Activated B cell treated with CpG ODN at 0.5 μM for 24 hours (primary cell): ENCODE data around the gene ACTN3. TPM values are rescaled to one million over a fixed set of nuclear protein-coding genes. Genes with fewer than 3 reads are reported as not detected.
A peak's percentile ranks its signal among the peaks of the same experiment; 100 is the strongest.

Experiments
- ATAC-seq: fragments of 200-7000 bp; cut with Tn5 transposase; one replicate; pipeline ENCODE4 v1.10.0; 2021; ENCODE audit warnings: low read depth, mild to moderate bottlenecking, moderate library complexity
- CTCF ChIA-PET: fragments of 350-600 bp; sonication (Branson Sonifier 250); formaldehyde crosslinking; loops from one replicate; lab custom pipeline; 2021; ENCODE audit warnings: antibody characterized with exemption; lab: Charles Lee
- POLR2A ChIA-PET: fragments of 350-600 bp; sonication (Branson Sonifier 250); formaldehyde crosslinking; loops from one replicate; lab custom pipeline; 2021; ENCODE audit warnings: antibody characterized with exemption; lab: Charles Lee
- DNase-seq: peaks from one replicate; pipeline ENCODE4 v3.0.0; 2022
- H3K27ac Mint-ChIP-seq: one replicate; pipeline ENCODE4 v1.8.0; 2020; ENCODE audit warnings: mixed read lengths
- H3K27me3 Mint-ChIP-seq: one replicate; pipeline ENCODE4 v1.8.0; 2021; ENCODE audit warnings: mixed read lengths
- H3K36me3 Mint-ChIP-seq: one replicate; pipeline ENCODE4 v1.8.0; 2021; ENCODE audit warnings: low read depth, mixed read lengths
- H3K4me1 Mint-ChIP-seq: one replicate; pipeline ENCODE4 v1.8.0; 2021; ENCODE audit warnings: mixed read lengths
- H3K4me3 Mint-ChIP-seq: one replicate; pipeline ENCODE4 v1.8.0; 2020; ENCODE audit warnings: mild to moderate bottlenecking, mixed read lengths
- H3K9me3 Mint-ChIP-seq: one replicate; pipeline ENCODE4 v1.8.0; 2020; ENCODE audit warnings: mixed read lengths
- intact Hi-C: fragments of 100-400 bp; cut with micrococcal nuclease; formaldehyde crosslinking; loops from one replicate; pipeline ENCODE4 v1.15.1; 2024
- total RNA-seq: library from RNA; stranded (reverse); gene quantifications from 2 replicates; pipeline ENCODE4 v1.2.3, GENCODE V29; 2022
- TF ChIP-seq, protein P1 (sequence below): fragments of 200-600 bp; IDR thresholded peaks from one replicate; pipeline ENCODE4 v1.8.0; 2022; ENCODE audit warnings: antibody characterized with exemption, mild to moderate bottlenecking

Gene ACTN3
- total RNA-seq: 0.10 TPM in 1 of 2 replicates, not detected in the other

- POLR2A ChIA-PET: interaction anchor here (0.6 to 3.6 kb wide), 22 partner anchors 8 to 688 kb away, joined by 3 to 58 read pairs (median 4); partner anchors contain the start of genes BBS1, DPP3, MRPL11 and PELI3
- peak; percentile 3 for ATAC-seq
- no peaks in the 10 kb centered on the region for H3K27me3 Mint-ChIP-seq
- H3K36me3 Mint-ChIP-seq: peaks cover 19% of the 10 kb centered on the region
- intact Hi-C loops: loop anchor here (1.0 to 10.0 kb wide), 8 partner anchors 22 to 298 kb away; partner anchors contain the start of genes BBS1, CTSF, DPP3 and RBM14
- CTCF ChIA-PET: interaction anchor here (0.6 to 2.1 kb wide), 3 partner anchors 33 to 154 kb away, joined by 3 to 18 read pairs (median 3); partner anchors contain the start of gene RBM4B
- H3K9me3 Mint-ChIP-seq: no peaks in the 10 kb centered on the region
- peak within 1 kb of the TSS; percentile 57 for H3K27ac Mint-ChIP-seq
- H3K4me3 Mint-ChIP-seq: peak within 1 kb of the TSS; percentile 77
- TF ChIP-seq, protein P1, sequence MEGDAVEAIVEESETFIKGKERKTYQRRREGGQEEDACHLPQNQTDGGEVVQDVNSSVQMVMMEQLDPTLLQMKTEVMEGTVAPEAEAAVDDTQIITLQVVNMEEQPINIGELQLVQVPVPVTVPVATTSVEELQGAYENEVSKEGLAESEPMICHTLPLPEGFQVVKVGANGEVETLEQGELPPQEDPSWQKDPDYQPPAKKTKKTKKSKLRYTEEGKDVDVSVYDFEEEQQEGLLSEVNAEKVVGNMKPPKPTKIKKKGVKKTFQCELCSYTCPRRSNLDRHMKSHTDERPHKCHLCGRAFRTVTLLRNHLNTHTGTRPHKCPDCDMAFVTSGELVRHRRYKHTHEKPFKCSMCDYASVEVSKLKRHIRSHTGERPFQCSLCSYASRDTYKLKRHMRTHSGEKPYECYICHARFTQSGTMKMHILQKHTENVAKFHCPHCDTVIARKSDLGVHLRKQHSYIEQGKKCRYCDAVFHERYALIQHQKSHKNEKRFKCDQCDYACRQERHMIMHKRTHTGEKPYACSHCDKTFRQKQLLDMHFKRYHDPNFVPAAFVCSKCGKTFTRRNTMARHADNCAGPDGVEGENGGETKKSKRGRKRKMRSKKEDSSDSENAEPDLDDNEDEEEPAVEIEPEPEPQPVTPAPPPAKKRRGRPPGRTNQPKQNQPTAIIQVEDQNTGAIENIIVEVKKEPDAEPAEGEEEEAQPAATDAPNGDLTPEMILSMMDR: no peak
- no peak for DNase-seq
- peaks cover 35% of the 10 kb centered on the region for H3K4me1 Mint-ChIP-seq
Measured at GRCh38 chr11:66546368-66546965, at the start of gene ACTN3. Gene ACTN3 (plus strand): TSS chr11:66546903. CDS start chr11:66546938, 35 bp downstream.

DNA sequence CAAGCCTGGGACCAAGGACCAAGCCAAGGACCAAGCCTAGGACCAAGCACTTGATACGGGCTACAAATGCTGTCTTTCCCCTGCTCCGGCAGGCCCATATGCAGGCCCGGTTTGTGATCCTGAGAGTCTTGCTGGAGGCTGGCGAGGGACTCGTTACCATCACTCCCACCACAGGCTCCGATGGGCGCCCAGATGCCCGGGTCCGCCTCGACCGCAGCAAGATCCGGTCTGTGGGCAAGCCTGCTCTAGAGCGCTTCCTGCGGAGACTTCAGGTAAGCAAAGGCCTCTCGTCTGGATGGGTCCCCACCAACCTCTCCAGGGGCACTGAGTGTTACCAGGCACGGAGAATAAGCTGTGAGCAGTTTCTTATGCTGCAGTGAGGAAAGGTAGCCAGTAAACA, 49.5 kb upstream of the ACTN3 start:
- no peak overlapping the region for H3K27ac Mint-ChIP-seq
- intact Hi-C loops: no loop called here
- POLR2A ChIA-PET: no interaction called here
- ATAC-seq (no peak), DNase-seq (no peak)
- no peaks in the 10 kb centered on the region for H3K9me3 Mint-ChIP-seq
- H3K27me3 Mint-ChIP-seq: no peaks in the 10 kb centered on the region
- TF ChIP-seq, protein P1: no peak
- H3K4me3 Mint-ChIP-seq: no peak overlapping the region
- no peaks in the 10 kb centered on the region for H3K4me1 Mint-ChIP-seq
- peaks cover 52% of the 10 kb centered on the region for H3K36me3 Mint-ChIP-seq
- CTCF ChIA-PET: no interaction called here

GRCh38 chr11:66498506-66498905, 48.2 kb upstream of the ACTN3 start:
- ATAC-seq: no peak
- peaks cover 48% of the 10 kb centered on the region for H3K36me3 Mint-ChIP-seq
- POLR2A ChIA-PET: no interaction called here

GRCh38 chr11:66505276-66505816, 41.4 kb upstream of the ACTN3 start:
- H3K27ac Mint-ChIP-seq: no peak overlapping the region
- H3K9me3 Mint-ChIP-seq: no peaks in the 10 kb centered on the region
- intact Hi-C loops: no loop called here
- DNase-seq: no peak
- POLR2A ChIA-PET: no interaction called here
- H3K36me3 Mint-ChIP-seq: peaks cover 38% of the 10 kb centered on the region
- TF ChIP-seq, protein P1: no peak
- CTCF ChIA-PET: no interaction called here
- peaks cover 3% of the 10 kb centered on the region for H3K4me1 Mint-ChIP-seq
- no peak overlapping the region for H3K4me3 Mint-ChIP-seq
- ATAC-seq: no peak
- H3K27me3 Mint-ChIP-seq: no peaks in the 10 kb centered on the region

More at GRCh38 chr11:66498506-66498905, 48.2 kb upstream of the ACTN3 start:
- Mint-ChIP-seq H3K27me3 (no peaks in the 10 kb centered on the region), H3K9me3 (no peaks in the 10 kb centered on the region), H3K4me3 (no peak overlapping the region), H3K27ac (no peak overlapping the region), H3K4me1 (no peaks in the 10 kb centered on the region)
- no peak for DNase-seq
- TF ChIP-seq, protein P1: no peak
- intact Hi-C loops: no loop called here
- CTCF ChIA-PET: no interaction called here

DNA sequence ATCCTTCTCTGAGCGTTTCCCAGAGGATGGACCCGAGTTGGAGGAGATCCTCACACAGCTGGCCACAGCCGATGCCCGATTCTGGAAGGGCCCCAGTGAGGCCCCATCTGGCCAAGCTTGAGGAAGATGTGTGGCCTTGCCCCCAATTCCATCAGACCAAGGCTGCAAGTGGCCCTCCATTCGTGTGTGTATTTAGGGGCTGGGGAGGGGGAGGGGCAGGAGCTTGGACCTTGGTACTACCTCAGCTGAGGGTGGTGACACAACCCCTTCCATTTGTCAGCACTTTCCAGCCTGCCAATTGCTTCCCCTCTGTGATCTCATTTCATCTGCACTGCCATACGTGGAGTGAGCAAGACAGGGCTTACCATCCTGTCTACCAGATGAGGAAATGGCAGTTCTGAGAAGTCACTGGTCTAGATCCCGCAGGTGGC, 37.6 kb upstream of the ACTN3 start:
- Mint-ChIP-seq H3K4me3 (no peak overlapping the region), H3K9me3 (no peaks in the 10 kb centered on the region), H3K36me3 (peaks cover 25% of the 10 kb centered on the region), H3K4me1 (peaks cover 14% of the 10 kb centered on the region), H3K27me3 (no peaks in the 10 kb centered on the region), H3K27ac (no peak overlapping the region)
- TF ChIP-seq, protein P1: no peak
- DNase-seq (no peak), ATAC-seq (no peak)
- ChIA-PET POLR2A (interaction anchor here (0.7 kb wide), 1 partner anchor 789 kb away, joined by 3 read pairs; no protein-coding TSS in a partner anchor), CTCF (no interaction called here)
- intact Hi-C loops: no loop called here
